GM12864 (cell line): ENCODE results near the gene MEGF6.

Experiments used
- DNase-seq: peaks from one replicate; pipeline ENCODE4 v3.0.0-alpha.2; 2011; ENCODE audit warnings: low read depth
- H3K4me3 ChIP-seq: 2 replicates; pipeline ENCODE4 v1.5.1; 2011; ENCODE audit warnings: mild to moderate bottlenecking, low read depth, low read length, control low read depth
- CTCF ChIP-seq: IDR thresholded peaks from 2 replicates; pipeline ENCODE4 v1.5.1; 2011; ENCODE audit warnings: low read depth, mild to moderate bottlenecking, moderate library complexity, low read length, control low read depth, inconsistent platforms; ENCODE audit errors: missing control alignments

Gene MEGF6

GRCh38 chr1:3519301-3519885 is 91.9 kb downstream of the MEGF6 start:
- no peak for DNase-seq
- TF ChIP-seq CTCF = no peak
- H3K4me3 ChIP-seq = no peak overlapping the region

- no peak for DNase-seq
- no peak overlapping the region for H3K4me3 ChIP-seq
- no peak for TF ChIP-seq CTCF
Observed at GRCh38 chr1:3518756-3519155, 92.6 kb downstream of the MEGF6 start.

- H3K4me3 ChIP-seq = no peak overlapping the region
- DNase-seq = no peak
- TF ChIP-seq CTCF = peak; percentile 94
Observed at GRCh38 chr1:3518256-3518655, 93.1 kb downstream of the MEGF6 start.

- no peak overlapping the region for H3K4me3 ChIP-seq
- no peak for DNase-seq
- no peak for TF ChIP-seq CTCF
Observed at GRCh38 chr1:3516911-3517675, 94.2 kb downstream of the MEGF6 start.

GRCh38 chr1:3516481-3516869 is 94.8 kb downstream of the MEGF6 start:
- DNase-seq = no peak
- TF ChIP-seq CTCF = no peak
- H3K4me3 ChIP-seq = no peak overlapping the region

- no peak for TF ChIP-seq CTCF
- H3K4me3 ChIP-seq = no peak overlapping the region
- DNase-seq = no peak
Observed at GRCh38 chr1:3515774-3516480, 95.4 kb downstream of the MEGF6 start.
